LoVo (cell line): ENCODE results near the gene INHA.

ENCODE experiments used
- DNase-seq: peaks from one replicate; pipeline ENCODE4 v3.0.0-alpha.2; 2016; ENCODE audit warnings: low spot score

Gene INHA

GRCh38 chr2:219572237-219573001, at the start of gene INHA:
Gene INHA, plus strand, starts transcription at chr2:219572310. Its CDS starts 65 bp downstream, at chr2:219572375.
- DNase-seq = no peak

GRCh38 chr2:219523031-219523671, 49.0 kb upstream of the INHA start:
- DNase-seq = no peak

GRCh38 chr2:219524817-219525216, 47.3 kb upstream of the INHA start:
- no peak for DNase-seq

GRCh38 chr2:219525533-219526232, 46.4 kb upstream of the INHA start:
- DNase-seq = no peak

GRCh38 chr2:219526320-219527075, 45.6 kb upstream of the INHA start:
- DNase-seq = no peak

- DNase-seq = no peak
Measured at GRCh38 chr2:219527076-219527394, 45.1 kb upstream of the INHA start.

GRCh38 chr2:219527472-219527871, 44.6 kb upstream of the INHA start:
- DNase-seq = no peak

GRCh38 chr2:219530048-219530963, 41.8 kb upstream of the INHA start:
- peak; percentile 89 for DNase-seq

- DNase-seq = no peak
Measured at GRCh38 chr2:219531639-219532377, 40.3 kb upstream of the INHA start.

- DNase-seq = no peak
Measured at GRCh38 chr2:219532378-219532649, 39.8 kb upstream of the INHA start.

GRCh38 chr2:219533930-219534661, 38.0 kb upstream of the INHA start:
- no peak for DNase-seq

- no peak for DNase-seq
Measured at GRCh38 chr2:219536425-219536824, 35.7 kb upstream of the INHA start.

- no peak for DNase-seq
Measured at GRCh38 chr2:219536967-219537366, 35.1 kb upstream of the INHA start.

- no peak for DNase-seq
Measured at GRCh38 chr2:219537657-219538488, 34.2 kb upstream of the INHA start.

- no peak for DNase-seq
Measured at GRCh38 chr2:219538504-219538951, 33.6 kb upstream of the INHA start.

GRCh38 chr2:219538956-219539788, 32.9 kb upstream of the INHA start:
- DNase-seq = no peak

GRCh38 chr2:219539926-219540678, 32.0 kb upstream of the INHA start:
- DNase-seq = no peak
